GM18868 (cell line): ENCODE measurements around the gene SLC16A5.
"Not testable (repeated sequence)": the region's sequence is repeated elsewhere in the genome, so short reads cannot be mapped to it uniquely, and the experiment has no call there.

Experiments used
- ATAC-seq: cut with Tn5 transposase; IDR thresholded peaks from one replicate; pipeline ENCODE4 v1.9.1; 2021; ENCODE audit warnings: mild to moderate bottlenecking, moderate library complexity; ENCODE audit not compliant: unreplicated experiment

The SLC16A5 gene

DNA sequence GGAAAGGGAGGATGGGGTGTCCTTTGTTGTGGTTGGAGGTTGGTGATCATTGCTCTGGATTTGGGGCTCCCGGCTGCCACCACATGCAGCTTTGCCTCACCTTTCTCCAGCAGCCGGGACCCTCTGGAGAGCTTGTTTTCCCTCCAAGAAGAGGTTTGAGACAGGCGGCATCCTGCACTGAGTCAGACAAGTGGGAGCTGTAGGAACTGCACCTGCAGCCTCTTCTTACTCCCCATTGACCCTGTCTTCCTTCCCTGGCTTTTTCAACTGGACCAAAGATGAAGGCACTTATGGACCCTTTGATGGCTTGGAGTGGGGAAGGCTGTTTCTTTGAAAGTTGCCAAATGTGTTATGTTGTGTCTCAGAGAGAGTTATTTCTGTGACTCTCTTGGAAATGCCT lies 24.1 kb upstream of the SLC16A5 start:
- no peak for ATAC-seq

GRCh38 chr17:75064040-75064439 lies 23.7 kb upstream of the SLC16A5 start:
- no peak for ATAC-seq

- ATAC-seq: no peak
Observed at GRCh38 chr17:75064460-75064859, 23.3 kb upstream of the SLC16A5 start.

- ATAC-seq: no peak
Observed at GRCh38 chr17:75064867-75065561, 22.7 kb upstream of the SLC16A5 start.

- no peak for ATAC-seq
Observed at GRCh38 chr17:75065562-75066151, 22.1 kb upstream of the SLC16A5 start.

DNA sequence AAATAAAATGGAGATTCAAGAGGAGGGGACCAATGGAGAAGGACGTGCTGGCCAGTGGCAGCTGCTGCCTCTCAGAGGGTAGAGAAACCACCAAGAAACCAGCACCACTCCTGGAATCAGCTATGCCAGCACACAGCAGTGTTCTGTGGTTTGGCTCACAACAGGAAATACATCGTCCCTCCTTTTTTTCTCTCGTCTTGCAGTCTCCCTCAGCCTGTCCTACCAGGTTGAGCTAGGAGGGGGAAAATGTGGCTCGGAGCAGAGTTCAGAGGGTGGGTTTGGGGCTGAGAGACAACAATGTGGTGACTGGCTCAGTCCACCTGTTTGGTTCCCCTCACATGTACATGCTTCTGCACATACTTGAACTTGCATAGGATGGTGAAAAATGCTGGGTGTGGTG lies 19.9 kb upstream of the SLC16A5 start:
- no peak for ATAC-seq

GRCh38 chr17:75068750-75069149 lies 19.0 kb upstream of the SLC16A5 start:
- ATAC-seq: no peak

DNA sequence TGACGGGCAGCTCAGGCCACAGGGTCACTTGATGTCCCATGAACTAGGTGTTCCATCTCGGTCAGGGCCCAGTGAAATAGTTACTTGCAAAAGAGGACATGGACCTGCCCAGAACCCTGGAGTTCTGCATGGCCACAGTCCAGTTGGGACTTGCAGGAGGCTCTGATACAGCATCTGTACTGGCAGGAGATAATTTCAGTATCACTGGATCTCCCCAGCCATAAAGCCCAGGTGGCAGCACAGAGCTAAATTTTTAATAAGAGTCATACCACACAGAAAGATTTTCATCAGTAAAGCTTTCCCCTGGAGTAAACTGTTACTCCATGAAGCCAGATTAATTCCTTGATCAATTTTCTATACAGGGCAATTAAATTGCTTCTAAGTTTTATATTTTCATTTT lies 18.0 kb upstream of the SLC16A5 start:
- ATAC-seq: no peak

GRCh38 chr17:75071478-75072271 lies 16.1 kb upstream of the SLC16A5 start:
- ATAC-seq: not testable (repeated sequence)

- ATAC-seq: not testable (repeated sequence)
Observed at GRCh38 chr17:75072909-75073308, 14.8 kb upstream of the SLC16A5 start.

DNA sequence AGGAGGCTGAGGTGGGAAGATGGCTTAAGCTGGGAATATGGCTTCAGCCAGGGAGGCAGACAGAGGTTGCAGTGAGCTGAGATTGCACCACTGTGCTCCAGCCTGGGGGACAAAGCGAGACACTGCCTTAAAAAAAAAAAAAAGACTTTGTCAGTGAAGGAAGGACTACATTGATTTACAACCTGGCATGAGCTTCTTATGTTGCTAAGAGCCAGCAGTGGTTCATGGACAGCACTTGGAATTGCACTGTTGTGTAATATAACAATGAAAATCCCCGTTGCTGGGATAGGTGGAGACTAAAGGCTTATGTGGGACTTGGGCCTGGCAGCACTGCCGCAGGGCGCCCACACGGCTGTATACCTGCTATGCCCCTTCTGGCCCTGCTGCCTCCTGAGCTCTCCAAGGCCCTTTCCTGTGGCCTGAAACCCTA lies 14.1 kb upstream of the SLC16A5 start:
- no peak for ATAC-seq

DNA sequence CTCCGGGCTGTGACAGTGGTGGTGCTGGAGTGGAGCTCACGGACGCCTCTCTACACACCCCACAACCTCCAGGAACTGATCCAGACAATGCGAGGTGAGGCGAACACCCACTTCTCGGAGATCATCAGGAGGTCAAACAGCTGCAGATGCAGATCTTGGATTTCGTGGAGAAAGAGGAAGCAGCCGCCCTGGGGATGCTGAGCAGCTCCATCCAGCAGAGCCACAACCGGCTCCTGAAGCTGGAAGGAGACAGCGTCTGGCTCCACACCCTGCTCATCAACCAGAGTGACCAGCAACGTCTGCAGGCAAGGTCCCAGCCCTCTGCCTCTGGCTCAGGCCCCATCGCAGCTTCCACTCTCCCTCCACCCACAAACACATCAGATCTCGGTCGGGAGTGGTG lies 13.2 kb upstream of the SLC16A5 start:
- no peak for ATAC-seq

DNA sequence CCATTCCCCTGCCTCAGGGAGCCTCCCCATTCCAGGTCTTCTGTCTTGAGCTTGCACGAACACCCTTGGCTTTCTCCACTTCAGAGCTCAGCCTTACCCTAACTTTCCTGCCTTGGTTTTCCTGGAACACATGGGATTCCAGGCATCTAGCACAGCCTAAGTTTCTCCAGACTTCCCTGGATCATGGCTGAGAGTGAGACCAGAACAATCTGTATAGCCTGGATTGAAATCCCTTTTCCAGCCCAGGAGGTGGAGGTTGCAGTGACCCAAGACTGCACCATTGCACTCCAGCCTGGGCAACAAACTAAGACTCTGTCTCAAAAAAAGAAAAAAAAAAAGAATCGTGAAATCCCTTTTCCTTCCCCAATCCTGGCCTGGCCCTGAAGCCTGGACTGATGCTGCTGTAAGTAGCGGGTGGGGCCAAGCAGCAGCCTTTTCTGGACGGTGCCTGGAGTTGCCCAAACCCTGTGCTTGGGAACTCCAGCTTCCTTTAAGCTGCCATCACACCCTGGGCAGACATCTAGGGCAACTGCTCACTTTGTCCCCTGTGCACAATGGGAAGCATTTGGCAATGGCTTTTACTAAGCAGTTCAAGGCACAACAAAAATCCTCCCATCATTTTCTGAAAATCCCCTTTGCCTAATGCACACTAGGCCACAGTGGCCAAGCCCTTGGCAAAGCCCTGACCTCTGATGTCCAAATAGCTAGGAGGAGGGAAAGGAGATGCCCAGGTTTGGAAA lies 12.0 kb upstream of the SLC16A5 start:
- ATAC-seq: no peak

GRCh38 chr17:75077072-75077495 lies 10.7 kb upstream of the SLC16A5 start:
- no peak for ATAC-seq

- ATAC-seq: no peak
Observed at GRCh38 chr17:75077496-75078283, 10.1 kb upstream of the SLC16A5 start.

DNA sequence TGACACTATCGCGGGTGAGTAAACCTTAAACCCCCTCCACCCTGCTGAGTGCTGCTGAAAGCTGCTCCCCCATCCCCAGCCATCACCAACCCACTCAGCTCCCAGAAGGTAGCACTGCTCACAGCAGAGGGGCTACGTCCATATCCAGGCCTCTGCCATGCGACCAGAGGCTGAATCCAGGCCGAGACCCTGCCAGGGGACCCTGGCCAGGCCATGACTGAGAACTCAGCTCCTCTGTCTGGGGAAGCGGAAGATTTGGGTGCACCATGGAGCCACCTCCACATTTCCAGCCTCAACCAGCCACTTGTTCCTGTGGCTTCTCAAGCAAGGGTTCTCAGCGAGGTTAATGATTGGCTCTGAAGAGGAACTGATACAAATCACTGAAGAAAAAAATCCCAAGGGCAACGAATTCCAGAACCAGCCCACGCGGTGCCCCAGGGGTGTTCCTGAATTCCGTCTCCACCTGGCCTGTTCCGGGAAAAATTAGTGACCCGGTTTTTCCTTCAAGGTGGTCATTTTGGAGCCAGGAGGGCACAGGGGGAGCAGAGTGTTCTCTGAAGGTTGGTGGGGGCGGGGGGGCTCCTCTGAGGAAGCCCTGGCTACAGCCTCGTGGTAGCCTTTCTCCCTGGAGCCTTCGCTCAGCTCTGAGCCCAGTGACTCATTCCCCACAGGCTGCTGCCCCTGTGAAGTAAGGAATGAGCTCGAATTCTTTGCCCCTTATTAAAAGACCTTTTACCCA lies 9.3 kb upstream of the SLC16A5 start:
- ATAC-seq: no peak

GRCh38 chr17:75079023-75079373 lies 8.8 kb upstream of the SLC16A5 start:
- ATAC-seq: no peak

GRCh38 chr17:75081611-75082540 lies 5.9 kb upstream of the SLC16A5 start:
- ATAC-seq: no peak

- ATAC-seq: no peak
Observed at GRCh38 chr17:75082683-75083082, 5.1 kb upstream of the SLC16A5 start.
